Measurements from ENCODE around the gene BEAN1. TPM values are rescaled to one million over a fixed set of nuclear protein-coding genes. Genes with fewer than 3 reads are reported as not detected.
"Not testable (repeated sequence)": the region's sequence is repeated elsewhere in the genome, so short reads cannot be mapped to it uniquely, and the experiment has no call there.

Gene BEAN1
- total RNA-seq, 1 experiment from 2014 or later: not detected

DNA sequence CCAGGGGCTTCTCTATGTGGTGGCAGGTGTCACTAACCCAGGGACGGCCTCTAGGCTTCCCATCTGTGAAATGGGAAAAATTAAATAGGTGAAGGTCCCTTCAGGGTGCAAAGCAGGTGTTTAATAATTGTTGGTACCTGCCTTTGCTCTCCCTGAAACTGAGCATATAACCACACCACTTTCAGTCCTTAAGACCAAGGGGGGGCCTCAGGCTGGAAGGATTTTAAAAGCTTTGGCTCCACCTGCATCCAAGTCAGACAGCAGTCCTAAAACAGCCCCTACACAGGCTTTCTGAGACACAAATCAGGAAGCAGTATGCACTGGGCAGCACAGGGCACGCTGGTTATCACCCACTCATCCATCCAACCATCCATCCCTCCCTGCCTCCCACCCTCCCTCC, 67.8 kb downstream of the BEAN1 start (continued):
- TF ChIP-seq CREM (CRISPR knock-in tag; IDR thresholded peaks at IDR 0.05): no peak
- no peak for TF ChIP-seq FOXP4 (CRISPR knock-in tag; IDR thresholded peaks at IDR 0.05)
- no peak for TF ChIP-seq ZNF121 (CRISPR knock-in tag; IDR thresholded peaks at IDR 0.05)
- TF ChIP-seq NFE2L1 (CRISPR knock-in tag; IDR thresholded peaks at IDR 0.05): no peak
- no peak for TF ChIP-seq ETV6 (CRISPR knock-in tag; IDR thresholded peaks at IDR 0.05)

GRCh38 chr16:66495440-66495839, 68.3 kb downstream of the BEAN1 start:
- Mint-ChIP-seq H3K27ac (no peak overlapping the region), H3K4me1 (peaks cover 2% of the 10 kb centered on the region; the same call in 1 of the 2 replicates), H3K36me3 (peaks cover 10% of the 10 kb centered on the region; the same call in 1 of the 2 replicates), H3K9me3 (peaks cover 14% of the 10 kb centered on the region), H3K27me3 (ENCODE audit: low read depth) (peaks cover 25% of the 10 kb centered on the region), H3K4me3 (no peak overlapping the region)
- ATAC-seq (no peak), DNase-seq (ENCODE audit: low spot score) (no peak)
- ChIA-PET POLR2A (no interaction called here), CTCF (no interaction called here)
- TF ChIP-seq CREM (CRISPR knock-in tag; IDR thresholded peaks at IDR 0.05): no peak
- no peak for TF ChIP-seq ZNF416 (CRISPR knock-in tag; IDR thresholded peaks at IDR 0.05)
- no peak for TF ChIP-seq ELF4 (CRISPR knock-in tag; IDR thresholded peaks at IDR 0.05; ENCODE audit: low read depth)
- no peak for TF ChIP-seq ZNF121 (CRISPR knock-in tag; IDR thresholded peaks at IDR 0.05)
- TF ChIP-seq KAT7 (CRISPR knock-in tag; IDR thresholded peaks at IDR 0.05; ENCODE audit: borderline replicate concordance): no peak
- TF ChIP-seq NFE2L1 (CRISPR knock-in tag; IDR thresholded peaks at IDR 0.05): no peak
- TF ChIP-seq ZNF317 (CRISPR knock-in tag; IDR thresholded peaks at IDR 0.05; ENCODE audit: borderline replicate concordance, low read depth): no peak

- CTCF ChIA-PET; H3K4me1 Mint-ChIP-seq; H3K4me3 Mint-ChIP-seq; H3K27ac Mint-ChIP-seq; H3K36me3 Mint-ChIP-seq; POLR2A ChIA-PET; ATAC-seq; DNase-seq (ENCODE audit: low spot score): not testable (repeated sequence)
- Mint-ChIP-seq H3K27me3 (ENCODE audit: low read depth) (peaks cover 25% of the 10 kb centered on the region), H3K9me3 (peaks cover 14% of the 10 kb centered on the region)
These were observed 69.1 kb downstream of the BEAN1 start for GRCh38 chr16:66496226-66496625.

- H3K4me3 Mint-ChIP-seq; POLR2A ChIA-PET; ATAC-seq; DNase-seq (ENCODE audit: low spot score); H3K27ac Mint-ChIP-seq; H3K4me1 Mint-ChIP-seq; CTCF ChIA-PET; H3K36me3 Mint-ChIP-seq: not testable (repeated sequence)
- Mint-ChIP-seq H3K27me3 (ENCODE audit: low read depth) (peaks cover 25% of the 10 kb centered on the region), H3K9me3 (peaks cover 14% of the 10 kb centered on the region)
These were observed 70.8 kb downstream of the BEAN1 start for GRCh38 chr16:66497921-66498320.

DNA sequence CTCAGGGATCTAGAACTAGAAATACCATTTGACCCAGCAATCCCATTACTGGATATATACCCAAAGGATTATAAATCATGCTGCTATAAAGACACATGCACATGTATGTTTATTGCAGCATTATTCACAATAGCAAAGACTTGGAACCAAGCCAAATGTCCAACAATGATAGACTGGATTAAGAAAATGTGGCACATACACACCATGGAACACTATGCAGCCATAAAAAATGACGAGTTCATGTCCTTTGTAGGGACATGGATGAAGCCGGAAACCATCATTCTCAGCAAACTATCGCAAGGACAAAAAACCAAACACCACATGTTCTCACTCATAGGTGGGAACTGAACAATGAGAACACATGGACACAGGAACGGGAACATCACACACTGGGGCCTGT, 74.5 kb downstream of the BEAN1 start:
- POLR2A ChIA-PET; H3K36me3 Mint-ChIP-seq; H3K4me3 Mint-ChIP-seq; H3K27ac Mint-ChIP-seq; DNase-seq (ENCODE audit: low spot score); H3K4me1 Mint-ChIP-seq; ATAC-seq; H3K9me3 Mint-ChIP-seq: not testable (repeated sequence)
- CTCF ChIA-PET: interaction anchor here (1.1 kb wide), 1 partner anchor 95 kb away, joined by 3 read pairs; no protein-coding TSS in a partner anchor
- peaks cover 19% of the 10 kb centered on the region for H3K27me3 Mint-ChIP-seq (ENCODE audit: low read depth)

GRCh38 chr16:66502020-66502913, 75.2 kb downstream of the BEAN1 start:
- Mint-ChIP-seq H3K27me3 (ENCODE audit: low read depth) (peaks cover 14% of the 10 kb centered on the region), H3K36me3 (no peaks in the 10 kb centered on the region), H3K4me1 (peaks cover 4% of the 10 kb centered on the region; the same call in 1 of the 2 replicates), H3K4me3 (no peak overlapping the region), H3K9me3 (peaks cover 1% of the 10 kb centered on the region), H3K27ac (no peak overlapping the region; the same call in 1 of the 2 replicates)
- ChIA-PET POLR2A (no interaction called here), CTCF (interaction anchor here (0.9 to 1.2 kb wide), 3 partner anchors 14 to 95 kb away, joined by 3 to 4 read pairs (median 3); no protein-coding TSS in a partner anchor)
- 0 out of 2 replicates have a peak, but pooled peaks have one; percentile 30 for ATAC-seq
- TF ChIP-seq NR2C2 (CRISPR knock-in tag; IDR thresholded peaks at IDR 0.05) (no peak), ZNF219 (CRISPR knock-in tag; IDR thresholded peaks at IDR 0.05; ENCODE audit: borderline replicate concordance) (no peak), PRRX2 (CRISPR knock-in tag; IDR thresholded peaks at IDR 0.05) (no peak), GABPB1 (CRISPR knock-in tag; IDR thresholded peaks at IDR 0.05) (peak; percentile 98), ZNF416 (CRISPR knock-in tag; IDR thresholded peaks at IDR 0.05) (no peak), EMX1 (CRISPR knock-in tag; IDR thresholded peaks at IDR 0.05) (no peak)
- TF ChIP-seq, protein P1, sequence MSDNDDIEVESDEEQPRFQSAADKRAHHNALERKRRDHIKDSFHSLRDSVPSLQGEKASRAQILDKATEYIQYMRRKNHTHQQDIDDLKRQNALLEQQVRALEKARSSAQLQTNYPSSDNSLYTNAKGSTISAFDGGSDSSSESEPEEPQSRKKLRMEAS (CRISPR knock-in tag; IDR thresholded peaks at IDR 0.05): no peak
- no peak for DNase-seq (ENCODE audit: low spot score)

Data from WTC11 (cell line).